HG03354 (cell line): ENCODE measurements around the gene ALG6.
"Not testable (repeated sequence)": the region's sequence is repeated elsewhere in the genome, so short reads cannot be mapped to it uniquely, and the experiment has no call there.

Source experiments
- ATAC-seq: cut with Tn5 transposase; IDR thresholded peaks from one replicate; pipeline ENCODE4 v1.9.1; 2021; ENCODE audit warnings: mild to moderate bottlenecking; ENCODE audit not compliant: unreplicated experiment, poor library complexity, severe bottlenecking

Gene ALG6

GRCh38 chr1:63327417-63328054, 39.9 kb upstream of the ALG6 start:
- ATAC-seq, result peak; percentile 54

- ATAC-seq, result no peak
Observed at GRCh38 chr1:63328122-63328521, 39.3 kb upstream of the ALG6 start.

- ATAC-seq, result no peak
Observed at GRCh38 chr1:63328781-63329180, 38.6 kb upstream of the ALG6 start.

GRCh38 chr1:63329621-63330330, 37.7 kb upstream of the ALG6 start:
- ATAC-seq, result no peak

GRCh38 chr1:63330331-63330916, 37.0 kb upstream of the ALG6 start:
- no peak for ATAC-seq

GRCh38 chr1:63342402-63342801, 25.0 kb upstream of the ALG6 start:
- ATAC-seq, result no peak

- no peak for ATAC-seq
Observed at GRCh38 chr1:63343922-63344321, 23.5 kb upstream of the ALG6 start.

GRCh38 chr1:63350320-63350719, 17.1 kb upstream of the ALG6 start:
- no peak for ATAC-seq

- no peak for ATAC-seq
Observed at GRCh38 chr1:63352736-63353135, 14.7 kb upstream of the ALG6 start.

GRCh38 chr1:63356234-63356633, 11.2 kb upstream of the ALG6 start:
- ATAC-seq, result not testable (repeated sequence)

GRCh38 chr1:63359561-63359960, 7.9 kb upstream of the ALG6 start:
- no peak for ATAC-seq

- no peak for ATAC-seq
Observed at GRCh38 chr1:63362073-63362472, 5.4 kb upstream of the ALG6 start.

GRCh38 chr1:63362578-63362977, 4.8 kb upstream of the ALG6 start:
- ATAC-seq, result no peak

GRCh38 chr1:63363014-63363413, 4.4 kb upstream of the ALG6 start:
- no peak for ATAC-seq

GRCh38 chr1:63366908-63367214, 566 bp upstream of the ALG6 start:
- ATAC-seq, result no peak

GRCh38 chr1:63368131-63368530, 704 bp downstream of the ALG6 start:
- peak; percentile 16 for ATAC-seq

- no peak for ATAC-seq
Observed at GRCh38 chr1:63379583-63379982, 12.2 kb downstream of the ALG6 start.

- no peak for ATAC-seq
Observed at GRCh38 chr1:63381741-63382140, 14.3 kb downstream of the ALG6 start.

- no peak for ATAC-seq
Observed at GRCh38 chr1:63401945-63402344, 34.5 kb downstream of the ALG6 start.

- ATAC-seq, result no peak
Observed at GRCh38 chr1:63403386-63403785, 36.0 kb downstream of the ALG6 start.

- no peak for ATAC-seq
Observed at GRCh38 chr1:63405021-63405420, 37.6 kb downstream of the ALG6 start.
